GM19193 (cell line): ENCODE measurements around the gene SMAD4.

Experiments used
- POLR2A ChIP-seq: IDR thresholded peaks from 4 replicates; pipeline ENCODE4 v1.6.1; 2011; ENCODE audit not compliant: insufficient read depth, insufficient read length; ENCODE audit errors: extremely low read depth

The SMAD4 gene

DNA sequence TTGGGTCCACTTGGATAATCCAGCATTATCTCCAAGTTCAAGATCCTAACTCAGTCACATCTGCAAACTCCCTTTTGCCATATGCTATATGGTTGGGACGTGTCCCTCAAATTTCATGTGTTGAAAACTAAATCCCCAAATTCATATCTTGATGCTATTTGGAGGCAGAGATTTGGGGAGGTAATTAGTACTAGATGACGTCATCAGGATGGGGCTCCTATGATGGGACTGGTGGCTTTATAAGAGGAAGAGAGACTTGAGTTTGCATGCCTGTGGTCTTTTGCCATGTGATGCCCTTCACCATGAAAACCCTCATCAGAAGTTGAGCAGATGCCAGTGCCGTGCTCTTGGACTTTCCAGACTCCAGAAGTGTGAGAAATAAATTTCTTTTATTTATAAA, 16.8 kb upstream of the SMAD4 start:
- TF ChIP-seq POLR2A: no peak

DNA sequence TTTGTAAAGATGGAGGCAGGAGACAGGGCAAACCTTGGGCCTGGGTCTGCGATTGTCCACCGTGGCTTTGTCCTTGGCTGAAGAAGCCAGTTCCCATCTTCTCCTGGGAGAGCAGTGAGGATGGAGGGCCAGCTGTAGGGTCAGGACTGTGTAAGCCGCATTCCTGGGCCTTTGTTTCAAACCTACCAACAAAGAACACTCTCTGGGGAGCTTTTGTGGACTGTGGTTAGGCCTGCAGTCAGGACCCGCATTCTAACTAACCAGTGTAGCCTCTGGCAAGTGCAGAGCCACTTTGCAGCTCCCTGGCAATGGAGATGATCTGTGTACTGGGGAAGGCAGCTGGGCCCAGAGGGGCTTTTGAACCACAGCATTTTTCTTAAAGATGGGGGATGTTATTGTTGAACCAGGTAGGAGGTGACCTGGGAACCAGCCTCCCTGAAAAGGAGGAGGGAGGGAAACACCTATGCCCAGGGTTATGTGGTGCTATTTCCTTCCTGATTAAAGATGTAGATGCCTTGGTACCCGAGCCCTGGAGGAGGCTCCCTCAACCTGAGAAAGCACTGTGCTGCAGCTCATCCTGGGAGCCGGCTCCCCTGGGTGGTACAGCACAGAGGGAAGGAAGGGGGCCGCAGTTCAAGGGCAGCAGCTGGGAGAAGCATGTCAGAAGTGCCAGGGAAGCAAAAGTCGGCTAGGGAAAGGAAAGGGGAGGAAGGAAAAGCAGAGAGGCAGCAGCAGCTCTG, 12.7 kb upstream of the SMAD4 start:
- no peak for TF ChIP-seq POLR2A

DNA sequence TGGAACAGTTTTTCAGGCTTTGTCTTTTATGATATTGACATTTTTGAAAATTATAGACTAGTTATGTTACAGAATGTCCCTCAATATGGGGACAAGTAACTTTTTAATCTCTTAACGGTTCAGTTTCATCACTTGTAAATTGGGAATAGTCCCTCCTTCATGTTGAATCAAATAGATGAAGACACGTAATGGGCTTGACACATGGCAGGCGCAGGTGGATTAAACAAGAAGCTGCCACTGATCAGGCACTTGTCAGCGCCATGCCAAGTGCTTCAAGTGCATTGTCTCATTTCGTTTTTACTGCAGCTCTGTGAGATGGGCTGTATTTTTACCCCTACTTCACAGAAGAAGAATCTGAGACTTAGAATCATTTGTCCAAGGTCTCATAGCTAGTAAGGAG, 9.5 kb upstream of the SMAD4 start:
- no peak for TF ChIP-seq POLR2A

DNA sequence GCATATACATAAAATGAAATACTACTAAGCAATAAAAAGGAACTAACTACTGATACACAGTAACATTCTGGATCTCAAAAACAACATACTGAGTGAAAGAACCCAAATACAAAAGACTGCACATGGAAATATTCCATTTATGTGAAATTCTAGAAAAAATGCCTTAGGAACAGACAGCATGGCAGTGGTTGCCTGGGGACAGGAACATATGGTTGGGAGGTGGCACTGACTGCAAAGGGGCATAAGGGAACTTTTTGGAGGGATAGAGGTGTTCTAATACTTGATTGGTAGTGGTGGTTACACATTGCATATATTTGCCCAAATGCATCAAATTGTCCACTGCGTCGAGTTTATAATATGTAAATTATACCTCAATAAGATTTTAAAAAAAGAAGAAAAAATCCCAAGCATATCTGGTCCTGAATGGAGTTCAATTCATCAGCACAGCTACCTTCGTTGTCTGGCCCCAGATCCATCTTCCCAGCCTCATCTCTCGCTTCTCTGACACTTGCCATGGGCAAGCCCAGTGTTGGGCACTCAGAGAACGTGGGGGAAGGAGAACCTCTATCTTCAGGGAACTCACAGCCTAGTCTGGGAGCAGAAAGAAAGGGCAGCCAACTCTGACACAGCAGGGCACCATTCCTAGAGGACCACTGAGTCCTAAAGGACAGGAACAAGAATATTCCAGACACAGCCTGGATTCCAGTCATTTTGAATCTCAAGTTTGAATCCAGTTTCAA, 8.6 kb upstream of the SMAD4 start:
- TF ChIP-seq POLR2A: no peak

DNA sequence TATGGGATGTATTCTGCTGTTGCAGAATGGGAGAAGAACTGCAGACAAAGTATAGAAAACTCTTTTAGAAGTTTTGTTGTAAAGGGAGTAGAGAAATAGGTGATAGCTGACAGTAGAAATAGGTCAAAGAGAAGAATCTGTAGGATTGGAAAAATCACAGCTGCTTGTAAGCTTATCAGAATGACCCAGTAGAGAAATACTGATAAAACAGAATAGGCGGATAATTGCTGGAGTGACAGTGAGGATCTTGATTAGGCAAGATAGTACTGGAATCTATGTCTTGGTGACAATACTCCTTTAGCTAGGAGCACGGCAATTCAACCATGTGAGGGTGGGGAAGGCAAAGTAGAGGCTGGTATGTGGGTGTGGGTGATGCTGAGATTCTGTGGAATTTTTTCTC, 4.5 kb upstream of the SMAD4 start:
- no peak for TF ChIP-seq POLR2A

DNA sequence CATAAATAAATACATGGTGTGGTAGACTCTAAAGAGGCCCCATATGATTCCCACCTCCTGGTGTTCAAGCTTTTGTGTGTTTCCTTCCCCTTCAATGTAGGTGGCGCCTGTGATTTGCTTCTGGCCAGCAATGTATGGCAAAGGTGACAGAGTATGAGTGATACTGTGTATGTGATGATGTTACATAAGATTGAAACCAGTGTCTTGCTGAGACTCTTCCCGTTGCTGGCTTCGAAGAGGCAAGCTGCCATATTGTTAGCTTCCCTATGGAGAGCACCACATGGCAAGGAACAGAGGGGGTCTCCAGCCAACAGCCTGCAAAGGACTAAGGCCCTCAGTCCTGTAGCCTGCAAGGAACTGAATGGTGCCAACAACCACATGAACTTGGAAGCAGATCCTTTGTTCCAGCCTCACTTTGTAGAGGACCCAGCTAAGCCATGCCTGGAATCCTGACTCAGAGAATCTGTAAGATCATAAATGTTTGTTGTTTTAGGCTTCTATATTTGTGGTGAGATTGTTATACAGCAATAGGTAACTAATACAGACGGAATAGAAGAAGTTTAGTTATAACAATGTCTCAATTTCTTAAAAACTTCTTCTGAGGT, 1.7 kb upstream of the SMAD4 start:
- TF ChIP-seq POLR2A: no peak

DNA sequence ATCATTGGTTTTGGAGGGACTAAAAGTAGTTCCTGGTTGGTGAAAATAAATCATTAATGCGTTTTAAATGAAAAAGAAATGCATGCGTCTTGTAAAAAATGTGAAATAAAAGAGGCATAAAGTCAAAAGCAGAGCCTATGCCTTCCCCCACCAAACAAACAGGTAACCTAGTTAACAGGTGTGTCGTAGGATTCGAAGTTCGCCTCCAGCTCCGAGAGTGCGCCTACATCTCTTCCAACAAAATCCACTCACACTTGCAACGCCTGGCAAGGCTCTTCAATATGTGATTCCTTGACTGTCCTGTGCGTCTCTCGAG, 677 bp upstream of the SMAD4 start:
- no peak for TF ChIP-seq POLR2A

DNA sequence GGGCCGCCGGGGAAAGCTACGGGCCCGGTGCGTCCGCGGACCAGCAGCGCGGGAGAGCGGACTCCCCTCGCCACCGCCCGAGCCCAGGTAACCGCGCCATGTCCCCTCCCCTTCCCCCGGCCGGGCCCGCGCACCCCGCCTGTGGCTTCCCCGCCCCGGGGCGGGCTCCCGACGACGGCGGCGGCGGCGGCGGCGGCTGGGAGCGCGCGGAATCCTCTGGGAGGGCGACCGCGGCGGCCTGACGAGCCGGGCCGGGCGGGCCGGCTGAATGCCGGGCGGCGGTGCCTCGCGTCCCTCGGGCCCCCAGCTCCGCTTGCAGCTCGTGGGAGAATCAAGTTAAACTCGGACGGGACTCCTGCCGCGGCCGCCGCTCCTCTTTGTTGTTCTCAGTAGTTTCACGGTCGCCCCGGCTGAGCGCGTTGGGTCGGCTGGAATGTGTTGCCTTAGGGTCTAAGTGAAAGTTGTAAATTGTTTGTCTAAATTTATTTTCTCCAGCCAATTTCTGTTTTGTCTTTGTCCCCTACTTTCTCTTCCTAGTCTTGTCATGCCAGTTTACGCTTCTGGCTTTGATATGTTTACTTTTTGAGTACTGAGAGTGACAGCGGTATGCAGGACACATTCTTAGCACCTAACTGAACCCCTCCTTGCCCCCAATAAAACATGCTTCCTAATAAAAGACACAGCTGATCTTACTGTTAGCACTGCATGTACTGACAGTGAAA, 685 bp downstream of the SMAD4 start:
- no peak for TF ChIP-seq POLR2A

DNA sequence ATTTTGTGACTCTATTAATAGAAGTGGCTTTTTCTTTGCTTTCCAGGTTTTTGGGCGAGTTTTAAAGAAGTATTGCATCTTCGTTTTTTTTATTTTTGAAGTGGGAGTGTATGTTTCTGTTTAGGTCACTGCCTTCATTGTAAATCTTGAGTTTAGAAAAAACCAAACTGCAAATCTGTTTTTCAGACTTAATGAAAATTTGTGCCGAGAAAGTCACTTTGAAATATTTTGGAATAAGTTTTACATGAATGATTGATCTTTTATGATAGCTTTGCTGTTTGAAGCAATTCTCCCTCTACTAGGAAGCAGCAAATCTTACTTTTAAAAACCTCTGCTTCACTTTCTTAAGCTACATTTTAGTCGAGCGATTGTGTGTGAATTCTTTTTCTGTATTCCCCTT, 2.2 kb downstream of the SMAD4 start:
- TF ChIP-seq POLR2A: no peak

DNA sequence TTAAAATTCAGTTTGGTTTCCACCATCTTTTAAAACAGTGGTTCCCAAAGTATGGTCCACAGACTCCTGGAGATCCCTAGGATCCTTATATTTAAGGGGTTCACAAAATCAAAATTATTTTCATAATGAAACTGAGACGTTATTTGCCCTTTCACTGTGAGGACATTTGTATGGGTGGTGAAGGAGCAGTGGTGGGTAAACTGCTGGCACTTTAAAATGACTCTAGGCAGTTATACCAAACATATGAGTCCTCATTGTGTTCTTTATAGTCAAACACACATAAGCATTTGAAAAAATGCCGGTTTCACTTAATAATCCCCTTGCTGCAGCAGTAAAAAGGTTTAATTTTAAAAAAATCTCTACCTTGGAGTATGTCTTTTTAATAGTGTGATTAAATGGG, 7.2 kb downstream of the SMAD4 start:
- TF ChIP-seq POLR2A: no peak

DNA sequence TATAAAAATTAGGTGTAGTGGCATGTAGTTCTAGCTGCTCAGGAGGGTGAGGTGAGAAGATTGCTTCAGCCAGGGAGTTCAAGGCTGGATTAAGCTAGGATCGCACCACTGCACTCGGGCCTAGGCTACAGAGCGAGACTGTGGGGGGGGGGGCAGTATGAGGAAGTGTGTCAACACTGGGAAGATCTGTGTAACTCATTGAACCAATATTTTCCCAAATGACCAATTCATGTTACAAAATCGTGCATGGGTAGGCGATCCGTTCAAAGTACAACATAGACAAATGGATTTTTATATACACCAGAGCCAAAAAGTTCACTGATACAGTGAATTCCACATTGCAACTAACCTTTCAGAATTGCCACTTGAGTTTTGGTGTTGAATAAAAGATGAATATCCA, 8.1 kb downstream of the SMAD4 start:
- no peak for TF ChIP-seq POLR2A

DNA sequence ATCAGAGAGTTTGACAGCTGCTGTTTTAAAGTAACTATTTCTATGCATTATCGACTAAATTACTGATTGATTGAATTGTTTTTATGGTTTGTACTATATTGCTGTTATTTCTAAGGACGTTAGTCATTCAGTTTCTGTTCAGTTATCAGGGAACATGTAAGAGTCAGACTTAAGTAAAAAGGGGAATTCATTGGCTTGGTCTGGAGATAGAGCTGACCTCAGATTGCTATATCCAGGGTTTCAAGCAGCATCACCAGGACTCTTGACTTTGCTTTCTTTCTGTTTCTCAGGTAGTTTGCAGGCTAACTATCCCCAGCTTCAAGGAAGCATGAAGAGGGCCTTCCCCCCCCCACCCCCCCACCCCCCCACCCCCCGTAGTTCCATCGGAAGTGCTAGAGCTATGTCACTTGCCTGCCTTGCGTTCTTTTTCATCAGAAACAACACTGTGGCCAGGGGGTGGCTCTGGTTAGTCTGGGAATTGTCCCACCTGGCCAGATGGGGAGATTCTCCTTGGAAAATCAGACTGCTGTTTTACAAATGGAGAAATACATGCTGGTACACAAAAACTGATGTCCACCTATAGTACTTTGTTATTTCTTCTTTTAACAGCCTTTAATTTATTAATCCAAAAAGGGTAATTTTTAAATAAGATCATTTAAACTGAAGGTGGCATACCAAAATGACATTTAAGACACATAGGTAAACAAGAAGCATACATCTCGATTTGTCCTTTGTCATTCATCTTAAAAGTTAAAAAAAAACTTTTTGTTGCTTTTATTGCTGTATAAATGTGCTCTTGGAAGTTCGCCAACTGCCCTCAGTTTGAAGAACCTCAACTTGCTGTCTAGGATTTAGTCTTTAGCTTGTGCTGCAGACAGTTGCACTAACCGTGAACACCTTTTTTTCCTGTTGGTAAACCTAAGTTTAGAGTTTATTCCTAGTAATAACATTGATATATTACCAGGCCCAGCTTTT, 9.4 kb downstream of the SMAD4 start:
- no peak for TF ChIP-seq POLR2A

DNA sequence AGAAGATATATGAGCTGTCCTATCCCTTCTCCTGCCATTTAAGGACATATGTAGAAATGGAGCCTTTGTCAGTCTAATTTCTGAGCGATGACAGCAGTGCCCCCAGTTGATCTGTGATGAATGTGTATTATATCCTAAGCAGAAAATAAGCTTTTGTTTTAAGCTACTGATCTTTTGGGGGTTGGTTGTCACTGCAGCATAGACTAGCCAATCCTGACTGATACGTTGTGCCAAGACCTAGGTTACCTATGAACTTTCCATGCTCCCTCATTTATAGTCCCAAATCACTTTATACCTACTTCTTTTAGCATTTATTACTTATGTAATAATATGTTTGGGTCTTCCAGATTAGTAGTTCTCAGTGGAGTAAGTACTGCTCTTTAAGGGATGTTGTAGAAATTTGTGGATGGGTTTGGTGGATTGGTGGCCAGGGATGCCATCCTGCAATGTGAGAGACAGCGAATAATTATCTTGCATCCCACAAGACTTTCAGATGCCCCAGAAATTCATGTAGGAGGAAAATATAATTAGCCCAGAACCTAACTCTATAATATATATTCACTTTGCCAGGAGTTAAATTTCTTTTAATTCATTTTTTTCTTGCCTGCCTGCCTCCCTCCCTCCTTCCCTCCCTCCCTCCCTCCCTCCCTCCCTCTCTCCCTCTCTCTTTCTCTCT, 11.8 kb downstream of the SMAD4 start:
- TF ChIP-seq POLR2A: no peak
